ENCODE data around the gene SLIT3.

The SLIT3 gene

GRCh38 chr5:168925160-168925559 is 375.8 kb downstream of the SLIT3 start:
- no peak for DNase-seq (ENCODE audit: low read depth)

GRCh38 chr5:168921147-168921866 is 379.6 kb downstream of the SLIT3 start:
- no peak for DNase-seq (ENCODE audit: low read depth)

GRCh38 chr5:168920019-168920810 is 380.7 kb downstream of the SLIT3 start:
- DNase-seq (ENCODE audit: low read depth), result no peak

- no peak for DNase-seq (ENCODE audit: low read depth)
Observed at GRCh38 chr5:168917947-168918600, 382.9 kb downstream of the SLIT3 start.

GRCh38 chr5:168916852-168917251 is 384.1 kb downstream of the SLIT3 start:
- DNase-seq (ENCODE audit: low read depth), result no peak

GRCh38 chr5:168916266-168916665 is 384.7 kb downstream of the SLIT3 start:
- DNase-seq (ENCODE audit: low read depth), result no peak

GRCh38 chr5:168914491-168914890 is 386.4 kb downstream of the SLIT3 start:
- DNase-seq (ENCODE audit: low read depth), result no peak

GRCh38 chr5:168910874-168911273 is 390.1 kb downstream of the SLIT3 start:
- DNase-seq (ENCODE audit: low read depth), result no peak

GRCh38 chr5:168908207-168908606 is 392.7 kb downstream of the SLIT3 start:
- DNase-seq (ENCODE audit: low read depth), result no peak

- DNase-seq (ENCODE audit: low read depth), result no peak
Observed at GRCh38 chr5:168903061-168903460, 397.9 kb downstream of the SLIT3 start.

- no peak for DNase-seq (ENCODE audit: low read depth)
Observed at GRCh38 chr5:168899673-168900072, 401.3 kb downstream of the SLIT3 start.

- DNase-seq (ENCODE audit: low read depth), result no peak
Observed at GRCh38 chr5:168899264-168899663, 401.7 kb downstream of the SLIT3 start.

GRCh38 chr5:168898247-168898911 is 402.6 kb downstream of the SLIT3 start:
- DNase-seq (ENCODE audit: low read depth), result no peak

GRCh38 chr5:168897387-168898122 is 403.4 kb downstream of the SLIT3 start:
- no peak for DNase-seq (ENCODE audit: low read depth)

GRCh38 chr5:168895295-168896071 is 405.5 kb downstream of the SLIT3 start:
- no peak for DNase-seq (ENCODE audit: low read depth)

- DNase-seq (ENCODE audit: low read depth), result no peak
Observed at GRCh38 chr5:168893283-168893682, 407.7 kb downstream of the SLIT3 start.

- DNase-seq (ENCODE audit: low read depth), result no peak
Observed at GRCh38 chr5:168892618-168893186, 408.2 kb downstream of the SLIT3 start.

GRCh38 chr5:168890816-168891812 is 409.8 kb downstream of the SLIT3 start:
- DNase-seq (ENCODE audit: low read depth), result no peak

- DNase-seq (ENCODE audit: low read depth), result no peak
Observed at GRCh38 chr5:168889039-168889438, 411.9 kb downstream of the SLIT3 start.

All from stimulated activated CD8-positive, alpha-beta memory T cell treated with anti-CD3 and anti-CD28 coated beads, Interleukin-15, amount 100 ng/mL, for 24 hours (primary cell).